GM12878 (cell line): Measurements from ENCODE around the gene OR1J4. TPM values are rescaled to one million over a fixed set of nuclear protein-coding genes. Genes with fewer than 3 reads are reported as not detected.
"Not testable (repeated sequence)": the region's sequence is repeated elsewhere in the genome, so short reads cannot be mapped to it uniquely, and the experiment has no call there.

ENCODE experiments used
- ATAC-seq: fragments of 200-7000 bp; cut with Tn5 transposase; 3 replicates; pipeline ENCODE4 v1.9.1; 2020; ENCODE audit warnings: mild to moderate bottlenecking, moderate library complexity
- BruUV-seq: library from RNA; stranded (reverse); fragments of 400-500 nt; replicated peaks from 2 replicates; lab custom pipeline; 2021; lab: Mats Ljungman, UMichigan
- CTCF ChIA-PET: fragments of 300-600 bp; sonication (Branson Sonifier 250); formaldehyde crosslinking; extraction: SDS; loops from one replicate; lab custom pipeline; 2021; ENCODE audit warnings: inconsistent platforms; lab: Yijun Ruan, JAX
- POLR2A ChIA-PET: fragments of 350-600 bp; formaldehyde crosslinking; extraction: SDS; loops from one replicate; lab custom pipeline; 2021; ENCODE audit warnings: inconsistent platforms; lab: Charles Lee
- RAD21 ChIA-PET: fragments of 300-600 bp; sonication (Branson Sonifier 250); formaldehyde crosslinking; loops from one replicate; lab custom pipeline; 2023; ENCODE audit warnings: antibody characterized with exemption; ENCODE audit not compliant: unreplicated experiment; lab: Charles Lee
- SMC1A ChIA-PET: fragments of 300-600 bp; sonication (Branson Sonifier 250); formaldehyde crosslinking; loops from one replicate; lab custom pipeline; 2023; ENCODE audit not compliant: unreplicated experiment, uncharacterized antibody; lab: Charles Lee
- DNase-seq: peaks from one replicate; pipeline ENCODE4 v3.0.0-alpha.2; 2011; ENCODE audit warnings: low read depth, low spot score
- FAIRE-seq: peaks from 3 replicates; lab custom pipeline; 2011; peaks lifted over from hg19 to GRCh38; lab: Jason Lieb, UNC
- H2AFZ ChIP-seq: 2 replicates; pipeline ENCODE4 v1.6.0; 2011; ENCODE audit warnings: low read depth, low read length, control low read depth; ENCODE audit not compliant: control insufficient read depth
- H3K27ac ChIP-seq: 2 replicates; pipeline ENCODE4 v1.5.1; 2011; ENCODE audit warnings: control low read depth; ENCODE audit not compliant: control insufficient read depth, insufficient read depth
- H3K27me3 ChIP-seq, 2 experiments: replicated peaks in 1 of 2; 2 replicates each; pipeline versions ENCODE4 v1.6.0 to v1.6.1; 2011; ENCODE audit warnings: low read length in 1 of 2; ENCODE audit not compliant: control insufficient read depth in 2 of 2, insufficient read depth in 2 of 2
- H3K36me3 ChIP-seq, 2 experiments: 2 replicates each; pipeline ENCODE4 v1.5.1; 2011; ENCODE audit warnings: low read length in 1 of 2; ENCODE audit not compliant: control insufficient read depth in 2 of 2, insufficient read depth in 2 of 2
- H3K4me1 ChIP-seq: 2 replicates; pipeline ENCODE4 v1.6.1; 2011; ENCODE audit warnings: mild to moderate bottlenecking, low read length, moderate library complexity, mixed read lengths; ENCODE audit not compliant: control insufficient read depth, insufficient read depth
- H3K4me2 ChIP-seq: 2 replicates; pipeline ENCODE4 v1.6.0; 2011; ENCODE audit warnings: control low read depth; ENCODE audit not compliant: control insufficient read depth, insufficient read depth
- H3K4me3 ChIP-seq: fragments of 200-600 bp; sonication (generic); 2 replicates; pipeline ENCODE4 v1.5.1; 2016
- H3K79me2 ChIP-seq: 2 replicates; pipeline ENCODE4 v1.6.0; 2011; ENCODE audit warnings: low read length; ENCODE audit not compliant: control insufficient read depth, insufficient read depth
- H3K9ac ChIP-seq: 2 replicates; pipeline ENCODE4 v1.8.0; 2011; ENCODE audit warnings: low read length, control low read depth, mixed read lengths; ENCODE audit not compliant: control insufficient read depth, insufficient read depth
- H3K9me3 ChIP-seq: replicated peaks from 3 replicates; pipeline ENCODE4 v1.5.1; 2011; ENCODE audit warnings: mild to moderate bottlenecking, low read length; ENCODE audit not compliant: control insufficient read depth, insufficient read depth
- H4K20me1 ChIP-seq: 2 replicates; pipeline ENCODE4 v1.6.0; 2011; ENCODE audit not compliant: control insufficient read depth, insufficient read depth
- EP300 ChIP-seq, 2 experiments: fragments of 150-350 bp in 1 of 2; IDR thresholded peaks; 2 replicates each; pipeline ENCODE4 v1.6.1; 2011 to 2012; ENCODE audit warnings: low read depth in 2 of 2, low read length in 2 of 2, borderline replicate concordance in 1 of 2, improper control_type of control experiment in 1 of 2, inconsistent platforms in 1 of 2; ENCODE audit not compliant: control insufficient read depth in 1 of 2
- ETV6 ChIP-seq, 2 experiments: fragments of 450-650 bp in 1 of 2; IDR thresholded peaks in 1 of 2; conservative IDR thresholded peaks in 1 of 2; 2 replicates each; pipeline ENCODE4 v1.6.1; 2014; ENCODE audit warnings: antibody characterized with exemption in 1 of 2, borderline replicate concordance in 1 of 2, low read depth in 1 of 2, mild to moderate bottlenecking in 1 of 2, moderate library complexity in 1 of 2
- POLR2AphosphoS2 ChIP-seq: IDR thresholded peaks from 2 replicates; pipeline ENCODE4 v1.6.1; 2011; ENCODE audit warnings: low read depth, mild to moderate bottlenecking, low read length, improper control_type of control experiment, moderate library complexity
- SMAD1 ChIP-seq: fragments of 450-650 bp; IDR thresholded peaks from 2 replicates; pipeline ENCODE4 v1.6.1; 2018; ENCODE audit warnings: mild to moderate bottlenecking, low read depth; ENCODE audit not compliant: partially characterized antibody
- SREBF1 ChIP-seq: IDR thresholded peaks from 2 replicates; pipeline ENCODE4 v1.6.1; 2012; ENCODE audit warnings: mild to moderate bottlenecking, low read length
- WRNIP1 ChIP-seq: IDR thresholded peaks from 2 replicates; pipeline ENCODE4 v1.6.1; 2011; ENCODE audit warnings: low read depth, low read length, improper control_type of control experiment, borderline replicate concordance
- WGBS: methylation state at CpG from one replicate; pipeline ENCODE4 v1.1.6; 2016; ENCODE audit warnings: low lambda C conversion rate; ENCODE audit not compliant: insufficient replicate concordance, insufficient coverage; ENCODE audit errors: missing lambda C conversion rate; 5-methylcytosine and 5-hydroxymethylcytosine counted together
- in situ Hi-C: fragments of 300-500 bp; cut with MboI; formaldehyde crosslinking; loops from 9 replicates; pipeline ENCODE4 v1.14.3; 2018; ENCODE audit warnings: mixed read lengths
- intact Hi-C: fragments of 100-400 bp; cut with micrococcal nuclease; formaldehyde crosslinking; loops from one replicate; pipeline ENCODE4 v1.14.2; 2022; ENCODE audit not compliant: unreplicated experiment
- polyA plus RNA-seq, 11 experiments: library from polyadenylated mRNA; depleted of rRNA in 4 of 11; unstranded in 6 of 11; stranded (reverse) in 5 of 11; fragments of >200 nt; fragmentation: Nextera tagmentation in 4 of 11; fragmentation: Illumina TruSeq in 1 of 11; extraction: Ambion mirVana in 4 of 11; extraction: Trizol in 1 of 11; gene quantifications; 1 replicate in 1 of 11; 2 replicates in 10 of 11; pipeline versions ENCODE4 v1.2.1 to v1.2.3, GENCODE V29; 2011 to 2016; ENCODE audit warnings: inconsistent platforms in 2 of 11, missing spikeins in 2 of 11, low read depth in 1 of 11
- total RNA-seq, 4 experiments: library from RNA; depleted of rRNA in 3 of 4; stranded (reverse); fragments of >200 nt in 3 of 4; fragmentation: Illumina TruSeq in 1 of 4; extraction: Trizol in 1 of 4; gene quantifications; 2 replicates each; pipeline versions ENCODE4 v1.2.1 to v1.2.3, GENCODE V29; 2013 to 2021
- TF ChIP-seq, protein P1 (sequence below): IDR thresholded peaks from 2 replicates; pipeline ENCODE4 v1.6.1; 2011; ENCODE audit warnings: borderline replicate concordance, low read depth, mild to moderate bottlenecking, moderate library complexity, mixed read lengths, low read length; ENCODE audit not compliant: insufficient read depth; ENCODE audit errors: extremely low read length

The OR1J4 gene
- total and polyA plus RNA-seq, 10 of the 15 experiments (the other 5 are each of a cell fraction or from before 2014, with no cell fraction given): 0.12 TPM; not detected in 9

DNA sequence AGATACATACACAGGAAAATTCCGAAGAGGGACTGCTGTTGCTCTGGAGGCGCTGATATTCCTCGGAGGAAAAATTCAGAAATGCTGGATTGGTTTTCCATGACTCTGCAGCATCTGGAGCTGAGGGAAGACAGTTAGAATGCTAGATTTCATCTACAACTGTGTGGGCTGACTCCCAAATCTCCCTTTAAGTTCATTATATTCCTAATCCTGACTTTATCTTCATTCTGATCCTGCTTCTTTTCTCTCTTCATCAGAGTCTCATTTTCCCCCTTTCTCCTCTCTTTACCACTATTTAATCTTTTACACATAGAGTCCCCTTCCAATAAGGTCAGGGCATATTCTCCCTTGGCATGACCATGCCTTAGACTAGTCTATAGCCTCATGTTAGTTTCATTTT is 8.3 kb downstream of the OR1J4 start, which contains the start of gene OR1N1:
OR1N1 (minus strand) TSS at position 101 of the 400 bp plus-strand sequence; CDS start at position 101, 0 bp downstream.
- BruUV-seq: no TSS peak
- CTCF ChIA-PET: no interaction called here
- no peak within 1 kb of the TSS for H3K4me3 ChIP-seq

DNA sequence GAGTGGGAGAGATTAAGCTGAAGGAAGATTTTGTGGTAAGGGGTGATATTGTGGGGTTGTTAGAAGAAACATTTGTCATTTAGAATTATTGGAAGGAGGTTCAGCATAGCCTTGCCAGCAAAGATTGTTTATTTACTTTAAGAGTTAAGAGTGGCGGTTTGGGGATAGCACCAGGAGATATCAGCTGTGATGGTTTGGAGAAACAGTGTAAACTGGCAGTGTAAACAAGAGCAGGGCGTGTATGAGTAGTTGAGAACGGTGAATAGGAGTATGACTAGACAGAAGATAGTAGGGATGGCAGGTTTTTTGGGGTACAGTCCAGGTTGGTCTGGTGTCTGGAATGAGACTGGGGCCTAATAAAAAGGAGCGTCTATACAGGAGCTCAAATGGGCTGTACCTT is 12.2 kb downstream of the OR1J4 start:
- H3K27ac ChIP-seq, in situ Hi-C loops, H3K4me3 ChIP-seq, H3K79me2 ChIP-seq, H3K9me3 ChIP-seq, H3K4me2 ChIP-seq, RAD21 ChIA-PET, H2AFZ ChIP-seq, intact Hi-C loops, H4K20me1 ChIP-seq, H3K27me3 ChIP-seq, H3K36me3 ChIP-seq, ATAC-seq, DNase-seq, SMC1A ChIA-PET, H3K4me1 ChIP-seq, POLR2A ChIA-PET, FAIRE-seq, H3K9ac ChIP-seq, BruUV-seq, CTCF ChIA-PET: not testable (repeated sequence)
- 37% methylated on average over 4 of the region's 4 CpGs for WGBS

More for the DNA sequence above, 8.3 kb downstream of the OR1J4 start, which contains the start of gene OR1N1:
- TF ChIP-seq ETV6 (conservative IDR thresholded peaks at IDR 0.05 in 1 of 2, IDR thresholded peaks at IDR 0.05 in 1 of 2; ENCODE audit: borderline replicate concordance in 1 of 2, low read depth in 1 of 2) (no peak), POLR2AphosphoS2 (no peak), SMAD1 (no peak), WRNIP1 (no peak), SREBF1 (no peak), EP300 (IDR thresholded peaks at IDR 0.05; ENCODE audit: borderline replicate concordance in 1 of 2, control insufficient read depth in 1 of 2, low read depth in 2 of 2, low read length in 2 of 2) (no peak)
- TF ChIP-seq, protein P1, sequence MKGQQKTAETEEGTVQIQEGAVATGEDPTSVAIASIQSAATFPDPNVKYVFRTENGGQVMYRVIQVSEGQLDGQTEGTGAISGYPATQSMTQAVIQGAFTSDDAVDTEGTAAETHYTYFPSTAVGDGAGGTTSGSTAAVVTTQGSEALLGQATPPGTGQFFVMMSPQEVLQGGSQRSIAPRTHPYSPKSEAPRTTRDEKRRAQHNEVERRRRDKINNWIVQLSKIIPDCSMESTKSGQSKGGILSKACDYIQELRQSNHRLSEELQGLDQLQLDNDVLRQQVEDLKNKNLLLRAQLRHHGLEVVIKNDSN: no peak
- Histone ChIP-seq H3K79me2 (no peaks in the 10 kb centered on the region), H3K4me1 (no peaks in the 10 kb centered on the region), H3K27ac (no peak within 1 kb of the TSS), H3K9me3 (no peaks in the 10 kb centered on the region), H3K27me3 (no peaks in the 10 kb centered on the region), H3K36me3 (no peaks in the 10 kb centered on the region), H4K20me1 (no peaks in the 10 kb centered on the region), H2AFZ (no peak within 1 kb of the TSS), H3K4me2 (no peak within 1 kb of the TSS), H3K9ac (no peak within 1 kb of the TSS)
- in situ Hi-C loops (no loop called here), intact Hi-C loops (no loop called here)
- ChIA-PET POLR2A (no interaction called here), RAD21 (no interaction called here), SMC1A (no interaction called here)
- no peak for DNase-seq
- FAIRE-seq: no peak
- WGBS: 45% methylated on average over 3 of the region's 3 CpGs
- ATAC-seq: no peak
